Measurements from ENCODE around the gene SNAI1.
"Not testable (repeated sequence)": the region's sequence is repeated elsewhere in the genome, so short reads cannot be mapped to it uniquely, and the experiment has no call there.

The SNAI1 gene

GRCh38 chr20:49965781-49966305 is 16.9 kb upstream of the SNAI1 start:
- H3K4me3 ChIP-seq (ENCODE audit: low read length), result no peak overlapping the region
- no peak for TF ChIP-seq CTCF (conservative IDR thresholded peaks at IDR 0.05; ENCODE audit: low read length)
- DNase-seq (ENCODE audit: low read depth), result no peak

GRCh38 chr20:49966861-49967260 is 15.9 kb upstream of the SNAI1 start:
- no peak for DNase-seq (ENCODE audit: low read depth)
- no peak for TF ChIP-seq CTCF (conservative IDR thresholded peaks at IDR 0.05; ENCODE audit: low read length)
- H3K4me3 ChIP-seq (ENCODE audit: low read length), result no peak overlapping the region

- no peak for DNase-seq (ENCODE audit: low read depth)
- TF ChIP-seq CTCF (conservative IDR thresholded peaks at IDR 0.05; ENCODE audit: low read length), result no peak
- H3K4me3 ChIP-seq (ENCODE audit: low read length), result no peak overlapping the region
Observed at GRCh38 chr20:49969234-49969633, 13.5 kb upstream of the SNAI1 start.

GRCh38 chr20:49969946-49970345 is 12.8 kb upstream of the SNAI1 start:
- DNase-seq (ENCODE audit: low read depth), result no peak
- H3K4me3 ChIP-seq (ENCODE audit: low read length), result no peak overlapping the region
- no peak for TF ChIP-seq CTCF (conservative IDR thresholded peaks at IDR 0.05; ENCODE audit: low read length)

GRCh38 chr20:49970498-49970897 is 12.3 kb upstream of the SNAI1 start:
- no peak for TF ChIP-seq CTCF (conservative IDR thresholded peaks at IDR 0.05; ENCODE audit: low read length)
- H3K4me3 ChIP-seq (ENCODE audit: low read length), result no peak overlapping the region
- DNase-seq (ENCODE audit: low read depth), result no peak

GRCh38 chr20:49973981-49974380 is 8.8 kb upstream of the SNAI1 start:
- no peak for TF ChIP-seq CTCF (conservative IDR thresholded peaks at IDR 0.05; ENCODE audit: low read length)
- H3K4me3 ChIP-seq (ENCODE audit: low read length), result no peak overlapping the region
- no peak for DNase-seq (ENCODE audit: low read depth)

GRCh38 chr20:49976542-49976941 is 6.2 kb upstream of the SNAI1 start:
- TF ChIP-seq CTCF (conservative IDR thresholded peaks at IDR 0.05; ENCODE audit: low read length), result no peak
- no peak for DNase-seq (ENCODE audit: low read depth)

GRCh38 chr20:49977740-49978139 is 5.0 kb upstream of the SNAI1 start:
- H3K4me3 ChIP-seq (ENCODE audit: low read length); DNase-seq (ENCODE audit: low read depth): not testable (repeated sequence)

More at GRCh38 chr20:49976542-49976941, 6.2 kb upstream of the SNAI1 start:
- no peak overlapping the region for H3K4me3 ChIP-seq (ENCODE audit: low read length)
